ENCODE results near the gene SPART.

SPART gene

DNA sequence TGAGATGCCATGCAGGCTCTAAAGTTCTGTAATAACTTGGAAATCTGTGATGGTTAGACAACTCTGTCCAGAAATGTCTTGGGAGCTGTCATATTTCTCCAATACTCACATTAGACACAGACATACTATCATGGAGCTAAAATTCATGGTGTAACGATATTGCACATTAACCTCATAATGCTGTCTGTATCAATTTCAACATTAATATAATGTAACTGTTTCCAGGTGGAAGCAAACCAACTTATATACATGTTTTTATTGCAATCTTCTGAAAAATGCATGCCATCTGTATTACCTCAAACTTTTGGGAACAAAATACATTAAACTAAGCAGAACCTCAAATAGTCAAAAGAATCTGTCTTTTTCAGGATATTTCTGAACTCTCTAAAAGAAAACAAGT lies 14.7 kb upstream of the SPART start:
- no peaks in the 10 kb centered on the region for H3K79me2 ChIP-seq
- no peak overlapping the region for H3K27ac ChIP-seq
- no peaks in the 10 kb centered on the region for H3K4me1 ChIP-seq
- no peak overlapping the region for H3K4me3 ChIP-seq (ENCODE audit: low read depth, low read length)
- no peak overlapping the region for H3K9ac ChIP-seq
- no peaks in the 10 kb centered on the region for H3K36me3 ChIP-seq (ENCODE audit: control insufficient read depth, insufficient read depth, low read length)
- H3K27me3 ChIP-seq (ENCODE audit: control insufficient read depth, insufficient read depth, low read length), result no peaks in the 10 kb centered on the region
- no peak overlapping the region for H2AFZ ChIP-seq
- TF ChIP-seq, protein P1, sequence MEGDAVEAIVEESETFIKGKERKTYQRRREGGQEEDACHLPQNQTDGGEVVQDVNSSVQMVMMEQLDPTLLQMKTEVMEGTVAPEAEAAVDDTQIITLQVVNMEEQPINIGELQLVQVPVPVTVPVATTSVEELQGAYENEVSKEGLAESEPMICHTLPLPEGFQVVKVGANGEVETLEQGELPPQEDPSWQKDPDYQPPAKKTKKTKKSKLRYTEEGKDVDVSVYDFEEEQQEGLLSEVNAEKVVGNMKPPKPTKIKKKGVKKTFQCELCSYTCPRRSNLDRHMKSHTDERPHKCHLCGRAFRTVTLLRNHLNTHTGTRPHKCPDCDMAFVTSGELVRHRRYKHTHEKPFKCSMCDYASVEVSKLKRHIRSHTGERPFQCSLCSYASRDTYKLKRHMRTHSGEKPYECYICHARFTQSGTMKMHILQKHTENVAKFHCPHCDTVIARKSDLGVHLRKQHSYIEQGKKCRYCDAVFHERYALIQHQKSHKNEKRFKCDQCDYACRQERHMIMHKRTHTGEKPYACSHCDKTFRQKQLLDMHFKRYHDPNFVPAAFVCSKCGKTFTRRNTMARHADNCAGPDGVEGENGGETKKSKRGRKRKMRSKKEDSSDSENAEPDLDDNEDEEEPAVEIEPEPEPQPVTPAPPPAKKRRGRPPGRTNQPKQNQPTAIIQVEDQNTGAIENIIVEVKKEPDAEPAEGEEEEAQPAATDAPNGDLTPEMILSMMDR (IDR thresholded peaks at IDR 0.05), result no peak
- H3K9me3 ChIP-seq (ENCODE audit: control insufficient read depth, low read length), result no peaks in the 10 kb centered on the region
- no peak overlapping the region for H3K4me2 ChIP-seq (ENCODE audit: low read length)

DNA sequence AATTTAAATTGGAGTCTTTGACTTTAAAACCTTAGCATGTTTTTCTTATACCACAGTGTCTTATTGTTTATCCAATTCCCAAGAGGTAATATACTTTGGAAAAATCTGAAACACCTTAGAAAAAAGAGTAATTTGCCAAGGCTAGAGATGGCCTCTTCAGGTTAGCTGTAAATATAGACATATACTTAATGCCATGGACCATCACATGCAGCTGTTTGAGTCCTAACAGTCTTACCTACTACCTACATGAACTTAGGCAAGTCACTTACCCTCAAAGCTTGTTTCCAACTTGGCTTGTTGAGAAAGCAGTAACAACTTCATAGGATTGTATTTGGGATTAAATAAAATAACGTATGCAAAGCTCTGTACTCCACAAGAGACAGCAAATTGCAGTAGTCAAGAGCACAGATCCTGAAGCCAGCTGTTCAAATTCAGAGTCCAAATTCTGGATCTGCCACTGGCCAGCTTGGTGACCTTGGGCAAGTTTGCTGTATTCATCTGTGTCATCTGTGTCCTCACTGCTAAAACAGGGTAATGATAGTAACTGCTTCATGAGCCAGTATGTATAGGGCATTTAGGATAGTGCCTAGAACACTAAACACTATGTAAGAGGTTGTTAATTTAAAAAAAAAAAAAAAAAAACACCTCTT lies 13.2 kb upstream of the SPART start:
- TF ChIP-seq, protein P1 (IDR thresholded peaks at IDR 0.05), result no peak
- no peaks in the 10 kb centered on the region for H3K4me1 ChIP-seq
- no peak overlapping the region for H3K27ac ChIP-seq

DNA sequence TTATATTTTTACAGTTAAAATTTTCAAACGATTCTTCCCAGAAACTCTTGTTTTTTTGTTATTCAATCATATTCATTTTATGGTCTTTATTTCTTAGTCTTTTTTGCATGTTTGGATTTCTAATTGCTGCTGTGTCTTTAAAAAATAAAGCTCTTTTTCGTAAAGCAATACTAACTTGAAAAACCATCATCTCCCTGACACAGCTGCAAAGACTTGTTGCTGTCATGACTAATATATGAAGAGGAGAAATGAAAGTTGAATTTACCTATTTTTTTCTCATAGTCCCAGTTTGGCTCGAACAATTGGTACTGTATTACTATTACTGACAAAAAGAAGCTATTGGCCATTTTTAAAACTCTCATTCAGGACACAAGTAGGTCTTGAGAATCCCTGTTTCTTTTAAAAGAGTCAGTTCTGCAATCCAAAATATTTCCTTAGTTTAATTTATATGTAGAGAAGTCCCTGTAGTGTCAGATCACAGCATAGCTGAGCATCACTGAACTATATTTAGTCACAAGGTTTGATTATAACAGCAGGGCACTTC lies 12.1 kb upstream of the SPART start:
- H3K4me2 ChIP-seq (ENCODE audit: low read length), result no peak overlapping the region
- no peaks in the 10 kb centered on the region for H3K36me3 ChIP-seq (ENCODE audit: control insufficient read depth, insufficient read depth, low read length)
- no peak overlapping the region for H2AFZ ChIP-seq
- H3K4me3 ChIP-seq (ENCODE audit: low read depth, low read length), result no peak overlapping the region
- H3K9ac ChIP-seq, result no peak overlapping the region
- TF ChIP-seq, protein P1 (IDR thresholded peaks at IDR 0.05), result no peak
- no peaks in the 10 kb centered on the region for H3K4me1 ChIP-seq
- no peak overlapping the region for H3K27ac ChIP-seq
- no peaks in the 10 kb centered on the region for H3K79me2 ChIP-seq
- H3K9me3 ChIP-seq (ENCODE audit: control insufficient read depth, low read length), result no peaks in the 10 kb centered on the region
- no peaks in the 10 kb centered on the region for H3K27me3 ChIP-seq (ENCODE audit: control insufficient read depth, insufficient read depth, low read length)

More for the DNA sequence above, 13.2 kb upstream of the SPART start:
- H3K27me3 ChIP-seq (ENCODE audit: control insufficient read depth, insufficient read depth, low read length), result no peaks in the 10 kb centered on the region
- no peak overlapping the region for H2AFZ ChIP-seq
- no peak overlapping the region for H3K9ac ChIP-seq
- H3K9me3 ChIP-seq (ENCODE audit: control insufficient read depth, low read length), result no peaks in the 10 kb centered on the region
- H3K4me3 ChIP-seq (ENCODE audit: low read depth, low read length), result no peak overlapping the region
- no peaks in the 10 kb centered on the region for H3K79me2 ChIP-seq
- H3K4me2 ChIP-seq (ENCODE audit: low read length), result no peak overlapping the region
- H3K36me3 ChIP-seq (ENCODE audit: control insufficient read depth, insufficient read depth, low read length), result no peaks in the 10 kb centered on the region

DNA sequence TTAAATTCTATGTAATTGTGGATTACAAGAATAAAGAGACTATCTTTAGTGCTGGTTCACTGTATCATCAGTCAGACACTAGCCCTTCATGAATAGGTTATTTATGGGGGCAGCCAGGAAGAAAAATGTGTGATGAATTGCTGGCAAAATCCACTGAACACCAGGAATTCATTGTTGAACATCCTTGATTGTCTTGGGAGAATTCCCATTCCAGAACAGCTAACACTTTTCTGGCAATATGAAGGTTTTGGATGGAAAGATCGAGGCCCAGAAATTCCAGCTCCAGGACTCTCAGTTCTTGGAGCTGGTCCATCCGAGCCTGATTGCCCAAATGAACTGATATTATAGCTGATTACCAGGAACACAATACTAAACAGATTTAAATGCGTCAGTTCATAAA lies 11.5 kb upstream of the SPART start:
- Histone ChIP-seq H3K9me3 (ENCODE audit: control insufficient read depth, low read length) (no peaks in the 10 kb centered on the region), H3K79me2 (no peaks in the 10 kb centered on the region), H2AFZ (no peak overlapping the region), H3K27ac (no peak overlapping the region), H3K4me2 (ENCODE audit: low read length) (no peak overlapping the region), H3K4me1 (no peaks in the 10 kb centered on the region), H3K36me3 (ENCODE audit: control insufficient read depth, insufficient read depth, low read length) (no peaks in the 10 kb centered on the region), H3K9ac (no peak overlapping the region), H3K4me3 (ENCODE audit: low read depth, low read length) (no peak overlapping the region), H3K27me3 (ENCODE audit: control insufficient read depth, insufficient read depth, low read length) (no peaks in the 10 kb centered on the region)
- TF ChIP-seq, protein P1 (IDR thresholded peaks at IDR 0.05), result no peak

DNA sequence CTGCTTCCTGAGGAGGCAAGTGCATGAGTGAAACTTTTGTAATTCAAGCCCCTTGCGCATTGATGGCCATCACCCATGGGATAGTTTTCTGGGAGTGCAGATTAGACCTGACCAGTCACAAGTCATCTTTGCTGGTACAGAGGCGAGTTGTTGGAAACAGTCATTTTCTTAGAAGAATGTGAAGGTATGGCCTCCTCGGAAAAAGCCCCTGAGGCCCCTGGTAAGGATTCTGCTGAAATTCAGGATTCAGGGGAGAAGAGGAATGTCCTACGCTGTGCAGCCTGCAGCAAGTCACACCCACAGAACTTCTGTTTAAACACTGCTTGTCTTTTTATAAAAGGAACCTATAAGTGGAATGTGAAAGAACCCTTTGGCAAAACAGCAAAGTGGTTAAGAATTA lies 11.0 kb upstream of the SPART start:
- no peaks in the 10 kb centered on the region for H3K36me3 ChIP-seq (ENCODE audit: control insufficient read depth, insufficient read depth, low read length)
- no peak overlapping the region for H3K4me2 ChIP-seq (ENCODE audit: low read length)
- no peaks in the 10 kb centered on the region for H3K27me3 ChIP-seq (ENCODE audit: control insufficient read depth, insufficient read depth, low read length)
- H3K9ac ChIP-seq, result no peak overlapping the region
- TF ChIP-seq, protein P1 (IDR thresholded peaks at IDR 0.05), result no peak
- H2AFZ ChIP-seq, result no peak overlapping the region
- no peaks in the 10 kb centered on the region for H3K9me3 ChIP-seq (ENCODE audit: control insufficient read depth, low read length)
- H3K4me1 ChIP-seq, result no peaks in the 10 kb centered on the region
- no peak overlapping the region for H3K27ac ChIP-seq
- no peaks in the 10 kb centered on the region for H3K79me2 ChIP-seq
- no peak overlapping the region for H3K4me3 ChIP-seq (ENCODE audit: low read depth, low read length)
